ENCODE results near the gene PCDHGA9.

- no peak for TF ChIP-seq POLR2A (IDR thresholded peaks at IDR 0.05)
- no peak for TF ChIP-seq CTCF (IDR thresholded peaks at IDR 0.05)
Measured at GRCh38 chr5:141403387-141403786, 809 bp downstream of the PCDHGA9 start.
